ENCODE results near the gene CEBPZOS. TPM values are rescaled to one million over a fixed set of nuclear protein-coding genes. Genes with fewer than 3 reads are reported as not detected.

The CEBPZOS gene
- total and polyA plus RNA-seq, 7 donors = 23.0 to 42.2 (median 36.9) TPM

- DNase-seq = no peak
- TF ChIP-seq CTCF (IDR thresholded peaks at IDR 0.05) (no peak), EP300 (IDR thresholded peaks at IDR 0.05) (no peak), POLR2A (IDR thresholded peaks at IDR 0.05) (no peak), POLR2AphosphoS5 (IDR thresholded peaks at IDR 0.05) (no peak)
- WGBS, 2 donors = 78 to 94% methylated on average over 4 of the region's 4 CpGs
- Histone ChIP-seq H3K4me1 (peaks cover 0 to 28% (median 16%) of the 10 kb centered on the region in 4 donors), H3K4me3 (no peak overlapping the region), H3K27me3 (no peaks in the 10 kb centered on the region), H3K9me3 (no peaks in the 10 kb centered on the region), H3K36me3 (no peaks in the 10 kb centered on the region), H3K27ac (no peak overlapping the region)
- intact Hi-C loops (cut with DNase I) = loop anchor here (5.0 kb wide), 2 partner anchors 43 to 78 kb away; partner anchors contain the start of genes CEBPZ, CEBPZOS and NDUFAF7
Observed at GRCh38 chr2:37154785-37155184, 41.5 kb upstream of the CEBPZOS start.

- peak; percentile 87 for DNase-seq
- Histone ChIP-seq H3K9me3 (no peaks in the 10 kb centered on the region), H3K27ac (peak overlapping the region; percentile 88 to 96 (median 92)), H3K4me1 (peaks cover 0 to 21% (median 16%) of the 10 kb centered on the region in 4 donors), H3K27me3 (no peaks in the 10 kb centered on the region), H3K36me3 (no peaks in the 10 kb centered on the region), H3K4me3 (peak overlapping the region; percentile 86 to 99 (median 94))
- WGBS, 2 donors = 1% methylated on average over 27 of the region's 27 CpGs
- TF ChIP-seq CTCF (IDR thresholded peaks at IDR 0.05) = no peak
- TF ChIP-seq POLR2A (IDR thresholded peaks at IDR 0.05) = no peak
- TF ChIP-seq EP300 (IDR thresholded peaks at IDR 0.05) = no peak
- TF ChIP-seq POLR2AphosphoS5 (IDR thresholded peaks at IDR 0.05) = no peak
- intact Hi-C loops (cut with DNase I) = loop anchor here (5.0 kb wide), 2 partner anchors 41 to 76 kb away; partner anchors contain the start of genes CEBPZ, CEBPZOS and NDUFAF7
Observed at GRCh38 chr2:37156071-37156856, 40.0 kb upstream of the CEBPZOS start.

GRCh38 chr2:37156857-37157714 is 39.2 kb upstream of the CEBPZOS start, which contains the start of gene EIF2AK2:
Gene EIF2AK2 (minus strand): TSS chr2:37156980. CDS start chr2:37147806, 9,174 bp downstream.
- Histone ChIP-seq H3K27ac (peak within 1 kb of the TSS; percentile 88 to 96 (median 92)), H3K9me3 (no peaks in the 10 kb centered on the region), H3K36me3 (no peaks in the 10 kb centered on the region), H3K4me1 (peaks cover 0 to 21% (median 16%) of the 10 kb centered on the region in 4 donors), H3K4me3 (peak within 1 kb of the TSS; percentile 86 to 99 (median 94)), H3K27me3 (no peaks in the 10 kb centered on the region)
- TF ChIP-seq POLR2AphosphoS5 (IDR thresholded peaks at IDR 0.05) (peak in 3 of 4 donors; percentile 51 to 72 (median 58)), POLR2A (IDR thresholded peaks at IDR 0.05) (no peak)
- 7% methylated on average over 55 of the region's 55 CpGs for WGBS, 2 donors
- DNase-seq = peak; percentile 94
- intact Hi-C loops (cut with DNase I) = loop anchor here (5.0 kb wide), 2 partner anchors 40 to 75 kb away; partner anchors contain the start of genes CEBPZ, CEBPZOS and NDUFAF7

GRCh38 chr2:37164757-37165156 is 31.5 kb upstream of the CEBPZOS start:
- no peak overlapping the region for H3K27ac ChIP-seq
- DNase-seq = no peak
- intact Hi-C loops (cut with DNase I) = loop anchor here (10.0 kb wide), 1 partner anchor 720 kb away; no protein-coding TSS in a partner anchor
- TF ChIP-seq POLR2AphosphoS5 (IDR thresholded peaks at IDR 0.05) = no peak
- no peak for TF ChIP-seq EP300 (IDR thresholded peaks at IDR 0.05)
- no peak for TF ChIP-seq POLR2A (IDR thresholded peaks at IDR 0.05)
- no peak for TF ChIP-seq CTCF (IDR thresholded peaks at IDR 0.05)
- WGBS, 2 donors = 89% methylated on average over 1 of the region's 1 CpG
- H3K27me3 ChIP-seq = no peaks in the 10 kb centered on the region
- H3K9me3 ChIP-seq = no peaks in the 10 kb centered on the region
- H3K36me3 ChIP-seq = no peaks in the 10 kb centered on the region
- H3K4me3 ChIP-seq = no peak overlapping the region
- H3K4me1 ChIP-seq = no peaks in the 10 kb centered on the region

Data from sigmoid colon (tissue), 7 donors.